GM19035 (cell line): ENCODE data around the gene MALAT1.
"Not testable (repeated sequence)": the region's sequence is repeated elsewhere in the genome, so short reads cannot be mapped to it uniquely, and the experiment has no call there.

ENCODE experiments used
- ATAC-seq: cut with Tn5 transposase; IDR thresholded peaks from one replicate; pipeline ENCODE4 v1.9.1; 2021; ENCODE audit not compliant: unreplicated experiment

The MALAT1 gene

GRCh38 chr11:65497141-65498041 lies 1.5 kb upstream of the MALAT1 start:
- peak; percentile 68 for ATAC-seq

GRCh38 chr11:65498042-65498726 lies 661 bp upstream of the MALAT1 start:
- no peak for ATAC-seq

GRCh38 chr11:65498727-65498976 lies 193 bp upstream of the MALAT1 start:
- ATAC-seq: no peak

- no peak for ATAC-seq
Observed at GRCh38 chr11:65499713-65500386, 1.0 kb downstream of the MALAT1 start.

GRCh38 chr11:65500387-65501185 lies 1.7 kb downstream of the MALAT1 start:
- ATAC-seq: no peak

- ATAC-seq: no peak
Observed at GRCh38 chr11:65501186-65501471, 2.3 kb downstream of the MALAT1 start.

GRCh38 chr11:65501472-65502273 lies 2.8 kb downstream of the MALAT1 start:
- ATAC-seq: no peak

GRCh38 chr11:65502274-65502554 lies 3.4 kb downstream of the MALAT1 start:
- no peak for ATAC-seq

- no peak for ATAC-seq
Observed at GRCh38 chr11:65502555-65503367, 3.9 kb downstream of the MALAT1 start.

- ATAC-seq: no peak
Observed at GRCh38 chr11:65503368-65503948, 4.6 kb downstream of the MALAT1 start.

GRCh38 chr11:65503949-65504673 lies 5.3 kb downstream of the MALAT1 start:
- ATAC-seq: no peak

- no peak for ATAC-seq
Observed at GRCh38 chr11:65504674-65505465, 6.0 kb downstream of the MALAT1 start.

- no peak for ATAC-seq
Observed at GRCh38 chr11:65505466-65506289, 6.8 kb downstream of the MALAT1 start.

- no peak for ATAC-seq
Observed at GRCh38 chr11:65506290-65506771, 7.5 kb downstream of the MALAT1 start.

GRCh38 chr11:65506772-65507505 lies 8.1 kb downstream of the MALAT1 start:
- ATAC-seq: peak; percentile 39

- ATAC-seq: not testable (repeated sequence)
Observed at GRCh38 chr11:65512311-65512710, 13.5 kb downstream of the MALAT1 start.
